ENCODE results near the gene MAFG. TPM values are rescaled to one million over a fixed set of nuclear protein-coding genes. Genes with fewer than 3 reads are reported as not detected.

The MAFG gene
- total and polyA plus RNA-seq, 2 of the 13 experiments (the other 11 are each of a cell fraction or from before 2014, with no cell fraction given) = 14.5 to 20.0 TPM

DNA sequence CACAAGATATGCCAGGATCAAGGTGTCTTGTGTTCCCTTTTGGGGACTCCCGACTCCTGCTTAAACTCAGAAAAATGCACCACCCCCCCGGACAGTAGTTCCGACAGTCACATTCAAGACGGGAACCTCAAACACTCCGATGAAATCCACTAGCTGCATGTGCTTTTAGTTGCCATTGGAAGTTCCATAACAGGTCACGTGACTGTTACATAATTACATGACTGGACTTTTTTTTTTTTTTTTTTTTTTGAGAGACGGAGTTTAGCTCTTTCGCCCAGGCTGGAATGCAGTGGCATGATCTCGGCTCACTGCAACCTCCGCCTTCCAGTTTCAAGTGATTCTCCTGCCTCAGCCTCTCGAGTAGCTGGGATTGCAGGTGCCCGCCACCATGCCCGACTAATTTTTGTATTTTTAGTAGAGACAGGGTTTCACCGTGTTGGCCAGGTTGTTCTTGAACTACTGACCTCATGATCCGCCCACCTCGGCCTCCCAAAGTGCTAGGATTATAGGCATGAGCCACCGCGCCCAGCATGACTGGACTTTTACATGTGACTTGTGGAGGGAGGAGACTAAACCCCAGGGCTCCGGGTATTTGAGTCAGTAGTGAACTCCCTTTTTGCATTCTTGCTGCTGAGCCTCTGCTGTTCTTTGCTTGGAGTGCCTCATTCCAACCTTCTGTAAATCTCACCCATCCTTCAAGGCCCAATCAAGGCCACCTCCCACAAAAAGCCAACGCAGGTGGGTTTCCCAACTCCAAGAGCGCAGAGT lies 11.1 kb downstream of the MAFG start (continued):
- TF ChIP-seq, protein P1, sequence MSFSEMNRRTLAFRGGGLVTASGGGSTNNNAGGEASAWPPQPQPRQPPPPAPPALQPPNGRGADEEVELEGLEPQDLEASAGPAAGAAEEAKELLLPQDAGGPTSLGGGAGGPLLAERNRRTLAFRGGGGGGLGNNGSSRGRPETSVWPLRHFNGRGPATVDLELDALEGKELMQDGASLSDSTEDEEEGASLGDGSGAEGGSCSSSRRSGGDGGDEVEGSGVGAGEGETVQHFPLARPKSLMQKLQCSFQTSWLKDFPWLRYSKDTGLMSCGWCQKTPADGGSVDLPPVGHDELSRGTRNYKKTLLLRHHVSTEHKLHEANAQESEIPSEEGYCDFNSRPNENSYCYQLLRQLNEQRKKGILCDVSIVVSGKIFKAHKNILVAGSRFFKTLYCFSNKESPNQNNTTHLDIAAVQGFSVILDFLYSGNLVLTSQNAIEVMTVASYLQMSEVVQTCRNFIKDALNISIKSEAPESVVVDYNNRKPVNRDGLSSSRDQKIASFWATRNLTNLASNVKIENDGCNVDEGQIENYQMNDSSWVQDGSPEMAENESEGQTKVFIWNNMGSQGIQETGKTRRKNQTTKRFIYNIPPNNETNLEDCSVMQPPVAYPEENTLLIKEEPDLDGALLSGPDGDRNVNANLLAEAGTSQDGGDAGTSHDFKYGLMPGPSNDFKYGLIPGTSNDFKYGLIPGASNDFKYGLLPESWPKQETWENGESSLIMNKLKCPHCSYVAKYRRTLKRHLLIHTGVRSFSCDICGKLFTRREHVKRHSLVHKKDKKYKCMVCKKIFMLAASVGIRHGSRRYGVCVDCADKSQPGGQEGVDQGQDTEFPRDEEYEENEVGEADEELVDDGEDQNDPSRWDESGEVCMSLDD (CRISPR knock-in tag; IDR thresholded peaks at IDR 0.05; ENCODE audit: borderline replicate concordance) = no peak
- no peak; the same call in 1 of the 2 replicates for TF ChIP-seq ZNF350 (CRISPR knock-in tag; IDR thresholded peaks at IDR 0.05; ENCODE audit: borderline replicate concordance, low read depth)
- no peak for TF ChIP-seq ZNF777 (CRISPR knock-in tag; IDR thresholded peaks at IDR 0.05)
- TF ChIP-seq ZNF660 (CRISPR knock-in tag; IDR thresholded peaks at IDR 0.05; ENCODE audit: borderline replicate concordance, low read depth) = no peak
- TF ChIP-seq PAF1 (CRISPR knock-in tag; IDR thresholded peaks at IDR 0.05) = no peak
- TF ChIP-seq, protein P2, sequence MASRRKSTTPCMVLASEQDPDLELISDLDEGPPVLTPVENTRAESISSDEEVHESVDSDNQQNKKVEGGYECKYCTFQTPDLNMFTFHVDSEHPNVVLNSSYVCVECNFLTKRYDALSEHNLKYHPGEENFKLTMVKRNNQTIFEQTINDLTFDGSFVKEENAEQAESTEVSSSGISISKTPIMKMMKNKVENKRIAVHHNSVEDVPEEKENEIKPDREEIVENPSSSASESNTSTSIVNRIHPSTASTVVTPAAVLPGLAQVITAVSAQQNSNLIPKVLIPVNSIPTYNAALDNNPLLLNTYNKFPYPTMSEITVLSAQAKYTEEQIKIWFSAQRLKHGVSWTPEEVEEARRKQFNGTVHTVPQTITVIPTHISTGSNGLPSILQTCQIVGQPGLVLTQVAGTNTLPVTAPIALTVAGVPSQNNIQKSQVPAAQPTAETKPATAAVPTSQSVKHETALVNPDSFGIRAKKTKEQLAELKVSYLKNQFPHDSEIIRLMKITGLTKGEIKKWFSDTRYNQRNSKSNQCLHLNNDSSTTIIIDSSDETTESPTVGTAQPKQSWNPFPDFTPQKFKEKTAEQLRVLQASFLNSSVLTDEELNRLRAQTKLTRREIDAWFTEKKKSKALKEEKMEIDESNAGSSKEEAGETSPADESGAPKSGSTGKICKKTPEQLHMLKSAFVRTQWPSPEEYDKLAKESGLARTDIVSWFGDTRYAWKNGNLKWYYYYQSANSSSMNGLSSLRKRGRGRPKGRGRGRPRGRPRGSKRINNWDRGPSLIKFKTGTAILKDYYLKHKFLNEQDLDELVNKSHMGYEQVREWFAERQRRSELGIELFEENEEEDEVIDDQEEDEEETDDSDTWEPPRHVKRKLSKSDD (CRISPR knock-in tag; IDR thresholded peaks at IDR 0.05; ENCODE audit: low read depth) = no peak
- TF ChIP-seq RAD21 (CRISPR knock-in tag; IDR thresholded peaks at IDR 0.05) = no peak
- TF ChIP-seq ZFX (CRISPR knock-in tag; IDR thresholded peaks at IDR 0.05; ENCODE audit: low read depth) = peak; percentile 19; the same call in 1 of the 2 replicates
- peak; percentile 60; the same call in 1 of the 3 replicates for TF ChIP-seq MXI1 (IDR thresholded peaks at IDR 0.05; ENCODE audit: borderline replicate concordance, low read depth, low read length)
- no peak for TF ChIP-seq KMT2B (CRISPR knock-in tag; IDR thresholded peaks at IDR 0.05)
- TF ChIP-seq, protein P3, sequence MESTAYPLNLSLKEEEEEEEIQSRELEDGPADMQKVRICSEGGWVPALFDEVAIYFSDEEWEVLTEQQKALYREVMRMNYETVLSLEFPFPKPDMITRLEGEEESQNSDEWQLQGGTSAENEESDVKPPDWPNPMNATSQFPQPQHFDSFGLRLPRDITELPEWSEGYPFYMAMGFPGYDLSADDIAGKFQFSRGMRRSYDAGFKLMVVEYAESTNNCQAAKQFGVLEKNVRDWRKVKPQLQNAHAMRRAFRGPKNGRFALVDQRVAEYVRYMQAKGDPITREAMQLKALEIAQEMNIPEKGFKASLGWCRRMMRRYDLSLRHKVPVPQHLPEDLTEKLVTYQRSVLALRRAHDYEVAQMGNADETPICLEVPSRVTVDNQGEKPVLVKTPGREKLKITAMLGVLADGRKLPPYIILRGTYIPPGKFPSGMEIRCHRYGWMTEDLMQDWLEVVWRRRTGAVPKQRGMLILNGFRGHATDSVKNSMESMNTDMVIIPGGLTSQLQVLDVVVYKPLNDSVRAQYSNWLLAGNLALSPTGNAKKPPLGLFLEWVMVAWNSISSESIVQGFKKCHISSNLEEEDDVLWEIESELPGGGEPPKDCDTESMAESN (CRISPR knock-in tag; conservative IDR thresholded peaks at IDR 0.05) = no peak
- TF ChIP-seq RAD51 (IDR thresholded peaks at IDR 0.05; ENCODE audit: borderline replicate concordance) = peak; percentile 38; the same call in 1 of the 2 replicates
- no peak for TF ChIP-seq FOXA1 (IDR thresholded peaks at IDR 0.05)
- no peak for TF ChIP-seq FOXA1 (CRISPR knock-in tag; IDR thresholded peaks at IDR 0.05)
- no peak for TF ChIP-seq ELF4 (CRISPR knock-in tag; IDR thresholded peaks at IDR 0.05; ENCODE audit: borderline replicate concordance)
- no peak for TF ChIP-seq FOXP1 (IDR thresholded peaks at IDR 0.05)
- TF ChIP-seq FOXP1 (CRISPR knock-in tag; IDR thresholded peaks at IDR 0.05) = no peak
- no peak for TF ChIP-seq PTBP1 (IDR thresholded peaks at IDR 0.05; ENCODE audit: low read depth, low read length, poor library complexity, severe bottlenecking)
- TF ChIP-seq ZNF569 (CRISPR knock-in tag; IDR thresholded peaks at IDR 0.05; ENCODE audit: borderline replicate concordance) = no peak
- TF ChIP-seq ZSCAN9 (CRISPR knock-in tag; IDR thresholded peaks at IDR 0.05; ENCODE audit: borderline replicate concordance) = no peak
- TF ChIP-seq ISL2 (CRISPR knock-in tag; IDR thresholded peaks at IDR 0.05) = no peak
- TF ChIP-seq GATAD1 (CRISPR knock-in tag; IDR thresholded peaks at IDR 0.05) = no peak
- 0 out of 2 replicates have a peak, but pooled peaks have one; percentile 41 for TF ChIP-seq FOSL2 (CRISPR knock-in tag; IDR thresholded peaks at IDR 0.05)
- TF ChIP-seq ZSCAN29 (CRISPR knock-in tag; conservative IDR thresholded peaks at IDR 0.05) = no peak
- no peak for TF ChIP-seq MYC (CRISPR knock-in tag; IDR thresholded peaks at IDR 0.05; ENCODE audit: borderline replicate concordance)

All from HepG2 (cell line).